A549 (cell line): ENCODE measurements around the gene TTYH3. TPM values are rescaled to one million over a fixed set of nuclear protein-coding genes. Genes with fewer than 3 reads are reported as not detected.

ENCODE experiments used
- ATAC-seq, 2 experiments: fragments of 200-7000 bp in 1 of 2; fragments of >200 bp in 1 of 2; cut with Nextera tagmentation in 1 of 2; cut with Tn5 transposase in 1 of 2; 3 replicates each; pipeline versions ENCODE4 v1.8.0 to v1.9.1; 2018 to 2020; ENCODE audit warnings: mild to moderate bottlenecking in 1 of 2, moderate library complexity in 1 of 2
- CTCF ChIA-PET: fragments of 300-600 bp; sonication (Branson Sonifier 250); formaldehyde crosslinking; extraction: SDS; loops from one replicate; lab custom pipeline; 2021; ENCODE audit warnings: antibody characterized with exemption, inconsistent platforms; lab: Yijun Ruan, JAX
- POLR2A ChIA-PET: fragments of 350-600 bp; formaldehyde crosslinking; extraction: SDS; loops from one replicate; lab custom pipeline; 2021; ENCODE audit warnings: antibody characterized with exemption, inconsistent platforms; lab: Yijun Ruan, JAX
- DNase-seq, 2 experiments: peaks; one replicate each; pipeline versions ENCODE4 v3.0.0 to v3.0.0-alpha.2; 2011 to 2016; ENCODE audit warnings: low read depth in 1 of 2, low spot score in 1 of 2
- FAIRE-seq: peaks from 2 replicates; lab custom pipeline; 2011; peaks lifted over from hg19 to GRCh38; lab: Jason Lieb, UNC
- H3K27ac ChIP-seq, 2 experiments: fragments of >200 bp; sonication (Bioruptor Twin); formaldehyde crosslinking; 3 replicates each; pipeline ENCODE4 v1.5.1; 2016 to 2017
- H3K4me1 ChIP-seq: fragments of >200 bp; sonication (Bioruptor Twin); formaldehyde crosslinking; 3 replicates; pipeline ENCODE4 v1.6.1; 2016
- H3K4me2 ChIP-seq: fragments of >200 bp; sonication (Bioruptor Twin); formaldehyde crosslinking; 3 replicates; pipeline ENCODE4 v1.6.1; 2016
- H3K4me3 ChIP-seq: fragments of >200 bp; sonication (Bioruptor Twin); formaldehyde crosslinking; 3 replicates; pipeline ENCODE4 v1.5.1; 2016
- H3K9me3 ChIP-seq: fragments of >200 bp; sonication (Bioruptor Twin); formaldehyde crosslinking; 3 replicates; pipeline ENCODE4 v1.6.1; 2016
- BHLHE40 ChIP-seq: IDR thresholded peaks from 2 replicates; pipeline ENCODE4 v1.6.1; 2012; ENCODE audit warnings: low read depth, low read length, inconsistent platforms
- CBX2 ChIP-seq: fragments of 200-600 bp; sonication (generic); IDR thresholded peaks from 2 replicates; pipeline ENCODE4 v1.6.1; 2016; ENCODE audit warnings: low read depth, mild to moderate bottlenecking, borderline replicate concordance
- CBX8 ChIP-seq: fragments of 200-600 bp; sonication (generic); IDR thresholded peaks from 2 replicates; pipeline ENCODE4 v1.6.1; 2016
- CHD4 ChIP-seq: fragments of 200-600 bp; sonication (generic); IDR thresholded peaks from 2 replicates; pipeline ENCODE4 v1.6.1; 2016; ENCODE audit warnings: antibody characterized with exemption, mild to moderate bottlenecking, borderline replicate concordance
- CTCF ChIP-seq: fragments of >200 bp; sonication (Bioruptor Twin); formaldehyde crosslinking; IDR thresholded peaks from 3 replicates; pipeline ENCODE4 v1.5.1; 2016
- EHMT2 ChIP-seq: fragments of 200-600 bp; sonication (generic); IDR thresholded peaks from 2 replicates; pipeline ENCODE4 v1.6.1; 2016; ENCODE audit warnings: antibody characterized with exemption, low read depth, mild to moderate bottlenecking, moderate library complexity
- FOSB ChIP-seq: fragments of 250-450 bp; sonication (Bioruptor Pico); IDR thresholded peaks from 2 replicates; pipeline ENCODE4 v1.5.0; 2020; ENCODE audit warnings: mild to moderate bottlenecking, moderate library complexity
- FOSL2 ChIP-seq, 2 experiments: fragments of 450-650 bp in 1 of 2; fragments of >200 bp in 1 of 2; sonication (Bioruptor Twin) in 1 of 2; formaldehyde crosslinking; IDR thresholded peaks; 2 replicates each; pipeline versions ENCODE4 v1.5.0 to v1.6.1; 2016 to 2020; ENCODE audit warnings: mild to moderate bottlenecking in 1 of 2, moderate library complexity in 1 of 2
- FOXS1 ChIP-seq: fragments of 250-450 bp; sonication (Bioruptor Pico); IDR thresholded peaks from 2 replicates; pipeline ENCODE4 v1.5.0; 2020; ENCODE audit warnings: mild to moderate bottlenecking, moderate library complexity
- HEYL ChIP-seq: fragments of 250-450 bp; sonication (Bioruptor Pico); IDR thresholded peaks from 2 replicates; pipeline ENCODE4 v1.8.0; 2021; ENCODE audit warnings: mild to moderate bottlenecking, moderate library complexity
- HMGXB4 ChIP-seq: fragments of 250-450 bp; sonication (Bioruptor Pico); IDR thresholded peaks from 2 replicates; pipeline ENCODE4 v1.5.0; 2021; ENCODE audit warnings: mild to moderate bottlenecking, moderate library complexity, borderline replicate concordance
- HOXB5 ChIP-seq: fragments of 250-450 bp; sonication (Bioruptor Pico); IDR thresholded peaks from 2 replicates; pipeline ENCODE4 v1.5.0; 2020; ENCODE audit warnings: mild to moderate bottlenecking, moderate library complexity
- JUN ChIP-seq, 2 experiments: fragments of >200 bp; sonication (Bioruptor Twin); formaldehyde crosslinking; IDR thresholded peaks; 2 replicates in 1 of 2; 3 replicates in 1 of 2; pipeline ENCODE4 v1.6.1; 2016 to 2017
- KDM1A ChIP-seq: fragments of 200-600 bp; sonication (generic); IDR thresholded peaks from 2 replicates; pipeline ENCODE4 v1.6.1; 2016; ENCODE audit warnings: low read depth, mild to moderate bottlenecking
- KDM5A ChIP-seq: fragments of 200-600 bp; sonication (generic); IDR thresholded peaks from 2 replicates; pipeline ENCODE4 v1.6.1; 2016; ENCODE audit warnings: antibody characterized with exemption, mild to moderate bottlenecking
- MAFK ChIP-seq: fragments of 450-650 bp; IDR thresholded peaks from 2 replicates; pipeline ENCODE4 v1.6.1; 2014; ENCODE audit not compliant: partially characterized antibody
- MYC ChIP-seq: IDR thresholded peaks from 2 replicates; pipeline ENCODE4 v1.6.1; 2012; ENCODE audit warnings: mild to moderate bottlenecking, inconsistent platforms, low read length, improper control_type of control experiment, borderline replicate concordance
- NPAS2 ChIP-seq: fragments of 250-450 bp; sonication (Bioruptor Pico); IDR thresholded peaks from 2 replicates; pipeline ENCODE4 v1.8.0; 2022; ENCODE audit warnings: mild to moderate bottlenecking, moderate library complexity, borderline replicate concordance
- PHF8 ChIP-seq: fragments of 200-600 bp; sonication (generic); IDR thresholded peaks from 2 replicates; pipeline ENCODE4 v1.6.1; 2016; ENCODE audit warnings: low read depth, mild to moderate bottlenecking, antibody characterized with exemption, moderate library complexity, borderline replicate concordance
- POLR2A ChIP-seq: IDR thresholded peaks from 2 replicates; pipeline ENCODE4 v1.6.1; 2012; ENCODE audit warnings: mild to moderate bottlenecking, low read length
- RARB ChIP-seq: fragments of 250-450 bp; sonication (Bioruptor Pico); IDR thresholded peaks from 2 replicates; pipeline ENCODE4 v1.8.0; 2021; ENCODE audit warnings: mild to moderate bottlenecking, moderate library complexity
- RCOR1 ChIP-seq: fragments of 150-350 bp; IDR thresholded peaks from 2 replicates; pipeline ENCODE4 v1.6.1; 2014; ENCODE audit warnings: antibody characterized with exemption, low read length, low read depth
- RFX5 ChIP-seq: fragments of 450-650 bp; IDR thresholded peaks from 2 replicates; pipeline ENCODE4 v1.7.1; 2014; ENCODE audit warnings: antibody characterized with exemption, mild to moderate bottlenecking, moderate library complexity
- WGBS: methylation state at CpG from one replicate; pipeline ENCODE4 v1.1.6; 2017; ENCODE audit errors: missing lambda C conversion rate; 5-methylcytosine and 5-hydroxymethylcytosine counted together
- polyA plus RNA-seq, 4 experiments: library from polyadenylated mRNA; depleted of rRNA in 3 of 4; stranded (reverse); fragments of >200 nt; fragmentation: RNase III in 1 of 4; extraction: RNeasy Plus Mini Kit Qiagen cat#74134 plus additional on column Dnase treatment in 1 of 4; gene quantifications; 2 replicates in 3 of 4; 3 replicates in 1 of 4; pipeline ENCODE4 v1.2.3, GENCODE V29; 2011 to 2017

TTYH3 gene
- polyA plus RNA-seq, 2 of the 4 experiments (the other 2 are of a cell fraction): 11.3 to 43.6 TPM

GRCh38 chr7:2633538-2634266, 1.9 kb downstream of the TTYH3 start:
- H3K27ac ChIP-seq: peak overlapping the region; percentile 84 to 95
- FAIRE-seq: no peak
- peaks cover 33% of the 10 kb centered on the region for H3K4me1 ChIP-seq

GRCh38 chr7:2634267-2635145, 2.7 kb downstream of the TTYH3 start:
- POLR2A ChIA-PET: no interaction called here
- 95% methylated on average over 10 of the region's 22 CpGs for WGBS

More at GRCh38 chr7:2633538-2634266, 1.9 kb downstream of the TTYH3 start:
- ChIA-PET CTCF (interaction anchor here (1.1 to 1.4 kb wide), 4 partner anchors 37 to 165 kb away, joined by 3 to 4 read pairs (median 3); no protein-coding TSS in a partner anchor), POLR2A (no interaction called here)
- DNase-seq: peak; percentile 57 to 64
- TF ChIP-seq MAFK (no peak), BHLHE40 (no peak), JUN (IDR thresholded peaks at IDR 0.05) (peak in 1 of 2 experiments; percentile 14; a peak in 1 of 5 replicates), PHF8 (no peak), FOXS1 (no peak), KDM1A (no peak), HOXB5 (CRISPR knock-in tag) (no peak), HEYL (CRISPR knock-in tag) (no peak), RCOR1 (no peak), KDM5A (no peak), CTCF (no peak), FOSB (no peak), MYC (no peak), CBX8 (no peak), CHD4 (no peak), FOSL2 (IDR thresholded peaks at IDR 0.05) (no peak; the same call in 1 of the 2 replicates), FOSL2 (CRISPR knock-in tag; IDR thresholded peaks at IDR 0.05) (peak; percentile 72), EHMT2 (no peak), NPAS2 (CRISPR knock-in tag) (no peak), CBX2 (no peak), POLR2A (0 out of 2 replicates have a peak, but pooled peaks have one; percentile 9), HMGXB4 (CRISPR knock-in tag) (no peak)
- no peaks in the 10 kb centered on the region for H3K9me3 ChIP-seq
- peak overlapping the region; percentile 98 for H3K4me2 ChIP-seq
- H3K4me3 ChIP-seq: peak overlapping the region; percentile 89
- 17% methylated on average over 20 of the region's 22 CpGs for WGBS
- ATAC-seq: peak; percentile 67 to 80

More at GRCh38 chr7:2634267-2635145, 2.7 kb downstream of the TTYH3 start:
- FAIRE-seq: no peak
- TF ChIP-seq RFX5: no peak
- no peak for TF ChIP-seq RARB
- TF ChIP-seq KDM1A: 0 out of 2 replicates have a peak, but pooled peaks have one; percentile 58
- no peaks in the 10 kb centered on the region for H3K9me3 ChIP-seq
- H3K4me3 ChIP-seq: peak overlapping the region; percentile 89; the same call in 2 of the 3 replicates
- no peak for DNase-seq
- peak overlapping the region; percentile 84 to 95 for H3K27ac ChIP-seq
- H3K4me1 ChIP-seq: peaks cover 33% of the 10 kb centered on the region
- CTCF ChIA-PET: interaction anchor here (1.1 to 2.3 kb wide), 5 partner anchors 36 to 166 kb away, joined by 3 to 10 read pairs (median 3); no protein-coding TSS in a partner anchor
- H3K4me2 ChIP-seq: peak overlapping the region; percentile 98
- ATAC-seq: no peak; a peak in 1 of 6 replicates
